SK-N-SH (cell line): ENCODE measurements around the gene ZNF185. TPM values are rescaled to one million over a fixed set of nuclear protein-coding genes. Genes with fewer than 3 reads are reported as not detected.

Experiments used
- CTCF ChIA-PET: fragments of 300-600, 350-600 bp; formaldehyde crosslinking; extraction: SDS; loops from one replicate; lab custom pipeline; 2021; lab: Yijun Ruan, JAX
- POLR2A ChIA-PET: fragments of 350-600 bp; sonication (Branson Sonifier 250); formaldehyde crosslinking; extraction: SDS; loops from one replicate; lab custom pipeline; 2020; ENCODE audit warnings: antibody characterized with exemption, inconsistent platforms; lab: Yijun Ruan, JAX
- DNase-seq: peaks from one replicate; pipeline ENCODE4 v3.0.0; 2012
- H2AFZ ChIP-seq: fragments of 200-600 bp; sonication (generic); 2 replicates; pipeline ENCODE4 v1.8.1; 2016; ENCODE audit warnings: antibody characterized with exemption, mild to moderate bottlenecking, low read depth
- H3F3A ChIP-seq: fragments of 200-600 bp; sonication (generic); replicated peaks from 2 replicates; pipeline ENCODE3; 2016; ENCODE audit warnings: antibody characterized with exemption, mild to moderate bottlenecking; ENCODE audit not compliant: insufficient read depth
- H3K27ac ChIP-seq, 2 experiments: fragments of 200-500 bp in 1 of 2; fragments of 200-600 bp in 1 of 2; sonication (Bioruptor generic) in 1 of 2; sonication (generic), shearing (Covaris generic) in 1 of 2; 2 replicates each; pipeline versions ENCODE4 v1.5.1 to v1.6.1; 2014 to 2016; ENCODE audit warnings: low read depth in 2 of 2, inconsistent platforms in 1 of 2, low read length in 1 of 2, mild to moderate bottlenecking in 1 of 2, mixed read lengths in 1 of 2
- H3K27me3 ChIP-seq: fragments of 200-600 bp; sonication (generic), shearing (Covaris generic); 2 replicates; pipeline ENCODE4 v1.6.1; 2016; ENCODE audit warnings: mixed run types; ENCODE audit not compliant: insufficient read depth
- H3K36me3 ChIP-seq, 2 experiments: fragments of 200-500 bp in 1 of 2; fragments of 200-600 bp in 1 of 2; sonication (Bioruptor generic) in 1 of 2; sonication (generic) in 1 of 2; replicated peaks in 1 of 2; 2 replicates each; pipeline versions ENCODE3 to v1.5.1; 2014 to 2016; ENCODE audit warnings: low read length in 1 of 2, mild to moderate bottlenecking in 1 of 2; ENCODE audit not compliant: insufficient read depth in 2 of 2, control insufficient read depth in 1 of 2
- H3K4me1 ChIP-seq, 2 experiments: fragments of 200-500 bp in 1 of 2; fragments of 200-600 bp in 1 of 2; sonication (Bioruptor generic) in 1 of 2; sonication (generic), shearing (Covaris generic) in 1 of 2; 2 replicates each; pipeline versions ENCODE4 v1.5.1 to v1.6.1; 2014 to 2016; ENCODE audit warnings: low read depth in 1 of 2, low read length in 1 of 2, mixed run types in 1 of 2; ENCODE audit not compliant: insufficient read depth in 2 of 2, control insufficient read depth in 1 of 2
- H3K4me2 ChIP-seq: fragments of 200-600 bp; sonication (generic), shearing (Covaris generic); 2 replicates; pipeline ENCODE4 v1.6.1; 2017; ENCODE audit warnings: mixed run types
- H3K4me3 ChIP-seq, 2 experiments: fragments of 200-500 bp in 1 of 2; fragments of 200-600 bp in 1 of 2; sonication (Bioruptor generic) in 1 of 2; sonication (generic), shearing (Covaris generic) in 1 of 2; 2 replicates each; pipeline versions ENCODE4 v1.5.1 to v1.8.1; 2014 to 2016; ENCODE audit warnings: low read depth in 2 of 2, inconsistent platforms in 1 of 2, low read length in 1 of 2, mild to moderate bottlenecking in 1 of 2, mixed read lengths in 1 of 2, moderate library complexity in 1 of 2
- H3K79me2 ChIP-seq: fragments of 200-600 bp; sonication (generic); 2 replicates; pipeline ENCODE4 v1.8.1; 2017; ENCODE audit warnings: mild to moderate bottlenecking; ENCODE audit not compliant: insufficient read depth
- H3K9ac ChIP-seq: fragments of 200-600 bp; sonication (generic); 2 replicates; pipeline ENCODE4 v1.6.1; 2017; ENCODE audit warnings: mixed run types
- H3K9me2 ChIP-seq: fragments of 200-600 bp; sonication (generic); 2 replicates; pipeline ENCODE4 v1.6.1; 2017; ENCODE audit warnings: mixed run types
- H3K9me3 ChIP-seq: fragments of 200-600 bp; sonication (generic); 2 replicates; pipeline ENCODE4 v1.6.1; 2017; ENCODE audit warnings: mixed run types, mild to moderate bottlenecking, moderate library complexity
- H4K20me1 ChIP-seq: fragments of 200-600 bp; sonication (generic); 2 replicates; pipeline ENCODE4 v1.6.1; 2017; ENCODE audit warnings: mild to moderate bottlenecking, mixed run types; ENCODE audit not compliant: insufficient read depth
- CHD2 ChIP-seq: fragments of 150-350 bp; IDR thresholded peaks from 2 replicates; pipeline ENCODE4 v1.6.1; 2018; ENCODE audit warnings: low read length; ENCODE audit not compliant: partially characterized antibody
- ELF1 ChIP-seq: IDR thresholded peaks from 2 replicates; pipeline ENCODE4 v1.4.0; 2012
- EZH2phosphoT487 ChIP-seq: fragments of 200-600 bp; sonication (generic); IDR thresholded peaks from 2 replicates; pipeline ENCODE4 v1.6.1; 2017; ENCODE audit warnings: low read depth, mixed run types, mild to moderate bottlenecking, antibody characterized with exemption, moderate library complexity, borderline replicate concordance
- FOXM1 ChIP-seq: IDR thresholded peaks from 2 replicates; pipeline ENCODE4 v1.4.0; 2012; ENCODE audit warnings: low read depth, mild to moderate bottlenecking
- GABPA ChIP-seq: IDR thresholded peaks from 2 replicates; pipeline ENCODE4 v1.4.0; 2012; ENCODE audit warnings: low read depth, mild to moderate bottlenecking
- JUND ChIP-seq: IDR thresholded peaks from 2 replicates; pipeline ENCODE4 v1.4.0; 2012
- MAX ChIP-seq: IDR thresholded peaks from 2 replicates; pipeline ENCODE4 v1.4.0; 2012; ENCODE audit warnings: low read depth
- MEF2A ChIP-seq: IDR thresholded peaks from 2 replicates; pipeline ENCODE4 v1.4.0; 2012; ENCODE audit warnings: low read depth, borderline replicate concordance
- MXI1 ChIP-seq: IDR thresholded peaks from 2 replicates; pipeline ENCODE4 v1.6.1; 2012; ENCODE audit warnings: mild to moderate bottlenecking, low read depth, low read length, improper control_type of control experiment
- NRF1 ChIP-seq: IDR thresholded peaks from 2 replicates; pipeline ENCODE4 v1.6.1; 2012; ENCODE audit warnings: low read depth, mild to moderate bottlenecking, low read length
- POLR2AphosphoS5 ChIP-seq: IDR thresholded peaks from 2 replicates; pipeline ENCODE4 v1.6.1; 2012; ENCODE audit warnings: low read depth, low read length
- RAD21 ChIP-seq: IDR thresholded peaks from 2 replicates; pipeline ENCODE4 v1.6.1; 2012; ENCODE audit warnings: mild to moderate bottlenecking, low read length
- RCOR1 ChIP-seq: fragments of 150-350 bp; IDR thresholded peaks from 2 replicates; pipeline ENCODE4 v1.6.1; 2017; ENCODE audit warnings: antibody characterized with exemption, low read length
- RXRA ChIP-seq: IDR thresholded peaks from 2 replicates; pipeline ENCODE4 v1.4.0; 2012; ENCODE audit warnings: low read depth, mild to moderate bottlenecking, borderline replicate concordance
- SIN3A ChIP-seq: IDR thresholded peaks from 2 replicates; pipeline ENCODE4 v1.6.1; 2012; ENCODE audit warnings: low read depth, mild to moderate bottlenecking, low read length, moderate library complexity, borderline replicate concordance
- SMC3 ChIP-seq: IDR thresholded peaks from 2 replicates; pipeline ENCODE4 v1.6.1; 2012; ENCODE audit warnings: low read depth, low read length, improper control_type of control experiment
- TAF1 ChIP-seq: IDR thresholded peaks from 2 replicates; pipeline ENCODE4 v1.6.1; 2012; ENCODE audit warnings: low read depth, mild to moderate bottlenecking, low read length, moderate library complexity, borderline replicate concordance
- TEAD4 ChIP-seq: IDR thresholded peaks from 2 replicates; pipeline ENCODE4 v1.4.0; 2012; ENCODE audit warnings: mild to moderate bottlenecking, borderline replicate concordance; ENCODE audit not compliant: insufficient read depth
- USF1 ChIP-seq: IDR thresholded peaks from 2 replicates; pipeline ENCODE4 v1.4.0; 2012; ENCODE audit warnings: low read depth, borderline replicate concordance
- ZBTB33 ChIP-seq: IDR thresholded peaks from 2 replicates; pipeline ENCODE4 v1.4.0; 2012; ENCODE audit warnings: low read depth, borderline replicate concordance
- WGBS: methylation state at CpG from one replicate; pipeline ENCODE4 v1.1.6; 2017; ENCODE audit warnings: low lambda C conversion rate; 5-methylcytosine and 5-hydroxymethylcytosine counted together
- polyA plus RNA-seq, 3 experiments: library from polyadenylated mRNA; depleted of rRNA; stranded (reverse); fragments of >200 nt; gene quantifications; 2 replicates each; pipeline ENCODE4 v1.2.3, GENCODE V29; 2012
- TF ChIP-seq, protein P1 (sequence below): IDR thresholded peaks from 2 replicates; pipeline ENCODE4 v1.6.1; 2012; ENCODE audit warnings: mild to moderate bottlenecking, low read depth, low read length, moderate library complexity

ZNF185 gene
- polyA plus RNA-seq, 1 of the 3 experiments (the other 2 are of a cell fraction), result 10.3 TPM

GRCh38 chrX:152886716-152887115, 11.2 kb upstream of the ZNF185 start:
- H3K27me3 ChIP-seq, result peaks cover 69% of the 10 kb centered on the region
- TF ChIP-seq POLR2AphosphoS5 (no peak), ELF1 (no peak), RCOR1 (no peak), NRF1 (no peak), TEAD4 (no peak), TAF1 (no peak), RAD21 (no peak), RXRA (no peak), JUND (no peak), MEF2A (no peak), GABPA (no peak), EZH2phosphoT487 (no peak), MXI1 (no peak), FOXM1 (no peak), CHD2 (no peak), SIN3A (no peak)
- TF ChIP-seq, protein P1, sequence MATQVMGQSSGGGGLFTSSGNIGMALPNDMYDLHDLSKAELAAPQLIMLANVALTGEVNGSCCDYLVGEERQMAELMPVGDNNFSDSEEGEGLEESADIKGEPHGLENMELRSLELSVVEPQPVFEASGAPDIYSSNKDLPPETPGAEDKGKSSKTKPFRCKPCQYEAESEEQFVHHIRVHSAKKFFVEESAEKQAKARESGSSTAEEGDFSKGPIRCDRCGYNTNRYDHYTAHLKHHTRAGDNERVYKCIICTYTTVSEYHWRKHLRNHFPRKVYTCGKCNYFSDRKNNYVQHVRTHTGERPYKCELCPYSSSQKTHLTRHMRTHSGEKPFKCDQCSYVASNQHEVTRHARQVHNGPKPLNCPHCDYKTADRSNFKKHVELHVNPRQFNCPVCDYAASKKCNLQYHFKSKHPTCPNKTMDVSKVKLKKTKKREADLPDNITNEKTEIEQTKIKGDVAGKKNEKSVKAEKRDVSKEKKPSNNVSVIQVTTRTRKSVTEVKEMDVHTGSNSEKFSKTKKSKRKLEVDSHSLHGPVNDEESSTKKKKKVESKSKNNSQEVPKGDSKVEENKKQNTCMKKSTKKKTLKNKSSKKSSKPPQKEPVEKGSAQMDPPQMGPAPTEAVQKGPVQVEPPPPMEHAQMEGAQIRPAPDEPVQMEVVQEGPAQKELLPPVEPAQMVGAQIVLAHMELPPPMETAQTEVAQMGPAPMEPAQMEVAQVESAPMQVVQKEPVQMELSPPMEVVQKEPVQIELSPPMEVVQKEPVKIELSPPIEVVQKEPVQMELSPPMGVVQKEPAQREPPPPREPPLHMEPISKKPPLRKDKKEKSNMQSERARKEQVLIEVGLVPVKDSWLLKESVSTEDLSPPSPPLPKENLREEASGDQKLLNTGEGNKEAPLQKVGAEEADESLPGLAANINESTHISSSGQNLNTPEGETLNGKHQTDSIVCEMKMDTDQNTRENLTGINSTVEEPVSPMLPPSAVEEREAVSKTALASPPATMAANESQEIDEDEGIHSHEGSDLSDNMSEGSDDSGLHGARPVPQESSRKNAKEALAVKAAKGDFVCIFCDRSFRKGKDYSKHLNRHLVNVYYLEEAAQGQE, result no peak
- TF ChIP-seq, all 33 proteins: peak for 0
- no peaks in the 10 kb centered on the region for H3K9me3 ChIP-seq
- H3K4me2 ChIP-seq, result no peak overlapping the region
- POLR2A ChIA-PET, result no interaction called here
- no peaks in the 10 kb centered on the region for H3K36me3 ChIP-seq
- no peaks in the 10 kb centered on the region for H4K20me1 ChIP-seq
- no peak overlapping the region for H3K27ac ChIP-seq
- WGBS, result 15% methylated on average over 3 of the region's 3 CpGs
- no peak overlapping the region for H3K9ac ChIP-seq
- no peaks in the 10 kb centered on the region for H3K4me1 ChIP-seq
- DNase-seq, result no peak
- CTCF ChIA-PET, result interaction anchor here (0.5 to 1.1 kb wide), 2 partner anchors 15 to 148 kb away, joined by 3 read pairs; no protein-coding TSS in a partner anchor
- no peak overlapping the region for H2AFZ ChIP-seq
- no peaks in the 10 kb centered on the region for H3K79me2 ChIP-seq
- H3F3A ChIP-seq, result no peaks in the 10 kb centered on the region
- H3K9me2 ChIP-seq, result no peaks in the 10 kb centered on the region
- H3K4me3 ChIP-seq, result no peak overlapping the region

DNA sequence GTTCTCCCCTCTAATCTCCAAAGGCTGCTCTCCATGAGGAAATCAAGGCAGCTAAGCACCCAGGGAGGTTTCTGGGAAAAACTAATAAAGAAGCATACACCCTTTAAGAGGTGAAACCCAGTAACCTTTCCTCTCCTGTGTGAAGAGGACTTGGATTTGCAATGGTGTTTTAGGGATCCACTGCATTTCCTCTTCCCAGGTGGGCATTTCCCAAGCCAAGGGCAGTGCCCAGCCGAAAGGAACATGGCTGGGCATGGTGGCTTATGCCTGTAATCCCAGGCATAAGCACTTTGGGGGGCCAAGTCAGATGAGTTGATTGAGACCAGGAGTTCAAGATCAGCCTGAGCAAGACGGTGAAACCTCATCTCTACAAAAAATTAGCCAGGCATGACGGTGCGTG, 5.4 kb upstream of the ZNF185 start:
- H3K27me3 ChIP-seq, result peaks cover 46% of the 10 kb centered on the region
- WGBS, result 49% methylated on average over 4 of the region's 4 CpGs
- H3K27ac ChIP-seq, result no peak overlapping the region
- H3K9ac ChIP-seq, result no peak overlapping the region
- no peaks in the 10 kb centered on the region for H3K79me2 ChIP-seq
- H3K4me2 ChIP-seq, result no peak overlapping the region
- H3F3A ChIP-seq, result no peaks in the 10 kb centered on the region
- peaks cover 0 to 2% of the 10 kb centered on the region in 2 experiments; a peak in 1 of 4 replicates for H3K4me1 ChIP-seq
- H2AFZ ChIP-seq, result no peak overlapping the region
- ChIA-PET CTCF (interaction anchor here (1.2 to 1.9 kb wide), 2 partner anchors 11 to 13 kb away, joined by 4 to 7 read pairs; no protein-coding TSS in a partner anchor), POLR2A (no interaction called here)
- H4K20me1 ChIP-seq, result no peaks in the 10 kb centered on the region
- DNase-seq, result no peak
- H3K36me3 ChIP-seq, result no peaks in the 10 kb centered on the region
- H3K4me3 ChIP-seq, result no peak overlapping the region
- no peaks in the 10 kb centered on the region for H3K9me2 ChIP-seq
- no peaks in the 10 kb centered on the region for H3K9me3 ChIP-seq
- TF ChIP-seq ZBTB33 (no peak), USF1 (no peak), SMC3 (no peak), POLR2AphosphoS5 (no peak), RCOR1 (no peak), RXRA (no peak), JUND (no peak), EZH2phosphoT487 (no peak), SIN3A (no peak), MXI1 (no peak), NRF1 (no peak), FOXM1 (no peak), MAX (no peak), MEF2A (no peak)
